ENCODE results near the gene PRICKLE4. TPM values are rescaled to one million over a fixed set of nuclear protein-coding genes. Genes with fewer than 3 reads are reported as not detected.

PRICKLE4 gene
- total RNA-seq, 5 donors from 2014 or later (not counting 1 experiment from before 2014, with no cell fraction given): 0.44 to 0.60 TPM; not detected in 3

GRCh38 chr6:41789390-41789724 lies 8.8 kb downstream of the PRICKLE4 start:
- Histone ChIP-seq H3K4me3 (ENCODE audit: control insufficient read depth in 1 of 2, extremely low read depth in 1 of 2, low read length in 1 of 2) (no peak overlapping the region), H3K36me3 (ENCODE audit: control insufficient read depth in 2 of 2, extremely low read depth in 1 of 2, insufficient read depth in 1 of 2, low read length in 1 of 2) (peaks cover 4 to 31% of the 10 kb centered on the region in 2 donors)

GRCh38 chr6:41790045-41790444 lies 9.5 kb downstream of the PRICKLE4 start:
- ATAC-seq (replicated peaks in 1 of 4) (no peak), DNase-seq (no peak)
- H3K4me3 ChIP-seq (ENCODE audit: control insufficient read depth in 1 of 2, extremely low read depth in 1 of 2, low read length in 1 of 2): no peak overlapping the region
- no peak overlapping the region for H3K27ac Mint-ChIP-seq
- H3K27me3 ChIP-seq (replicated peaks in 1 of 2; ENCODE audit: control insufficient read depth in 2 of 2, extremely low read depth in 1 of 2, insufficient read depth in 2 of 2, low read length in 1 of 2): no peaks in the 10 kb centered on the region
- peak overlapping the region in 1 of 3 donors; percentile 36 for H3K4me3 Mint-ChIP-seq
- 100% methylated on average over 1 of the region's 1 CpG for WGBS (ENCODE audit: insufficient coverage)
- H3K9me3 Mint-ChIP-seq: no peaks in the 10 kb centered on the region
- H3K9me3 ChIP-seq: no peaks in the 10 kb centered on the region
- H3K4me1 Mint-ChIP-seq: peaks cover 8 to 26% (median 16%) of the 10 kb centered on the region in 3 donors
- H3K27me3 Mint-ChIP-seq: no peaks in the 10 kb centered on the region
- H3K27ac ChIP-seq (ENCODE audit: low read length): no peak overlapping the region
- H3K36me3 ChIP-seq (ENCODE audit: control insufficient read depth in 2 of 2, extremely low read depth in 1 of 2, insufficient read depth in 1 of 2, low read length in 1 of 2): peaks cover 4 to 32% of the 10 kb centered on the region in 2 donors
- CTCF ChIA-PET: interaction anchor here in 1 of 2 donors (0.6 kb wide), 1 partner anchor 377 kb away, joined by 3 read pairs; no protein-coding TSS in a partner anchor
- peaks cover 2 to 18% of the 10 kb centered on the region in 2 experiments for H3K4me1 ChIP-seq (ENCODE audit: control insufficient read depth in 1 of 2, extremely low read depth in 1 of 2, insufficient read depth in 2 of 2, low read length in 2 of 2)
- H3K36me3 Mint-ChIP-seq: peaks cover 18% of the 10 kb centered on the region
- POLR2A ChIA-PET: no interaction called here

More at GRCh38 chr6:41789390-41789724, 8.8 kb downstream of the PRICKLE4 start:
- POLR2A ChIA-PET: no interaction called here
- Histone ChIP-seq H3K4me1 (ENCODE audit: control insufficient read depth in 1 of 2, extremely low read depth in 1 of 2, insufficient read depth in 2 of 2, low read length in 2 of 2) (peaks cover 2 to 18% of the 10 kb centered on the region in 2 experiments), H3K9me3 (no peaks in the 10 kb centered on the region), H3K27me3 (replicated peaks in 1 of 2; ENCODE audit: control insufficient read depth in 2 of 2, extremely low read depth in 1 of 2, insufficient read depth in 2 of 2, low read length in 1 of 2) (no peaks in the 10 kb centered on the region), H3K27ac (ENCODE audit: low read length) (no peak overlapping the region)
- ATAC-seq (replicated peaks in 1 of 4): no peak
- CTCF ChIA-PET: no interaction called here
- DNase-seq: no peak
- Mint-ChIP-seq H3K27me3 (no peaks in the 10 kb centered on the region), H3K36me3 (peaks cover 18% of the 10 kb centered on the region), H3K4me3 (peak overlapping the region; percentile 93 to 97 (median 94)), H3K27ac (no peak overlapping the region), H3K4me1 (peaks cover 8 to 30% (median 16%) of the 10 kb centered on the region in 3 donors), H3K9me3 (no peaks in the 10 kb centered on the region)
- 96% methylated on average over 2 of the region's 3 CpGs for WGBS (ENCODE audit: insufficient coverage)

GRCh38 chr6:41791305-41791704 lies 10.7 kb downstream of the PRICKLE4 start:
- no CpG with 5 or more reads among the region's 1 CpG for WGBS (ENCODE audit: insufficient coverage)
- ChIA-PET POLR2A (interaction anchor here (0.6 to 1.1 kb wide), 2 partner anchors 216 to 217 kb away, joined by 3 to 4 read pairs; no protein-coding TSS in a partner anchor), CTCF (interaction anchor here in 1 of 2 donors (1.1 to 1.2 kb wide), 2 partner anchors 130 to 426 kb away, joined by 3 to 4 read pairs; partner anchors contain the start of genes BYSL and MED20)
- H3K36me3 ChIP-seq (ENCODE audit: control insufficient read depth in 2 of 2, extremely low read depth in 1 of 2, insufficient read depth in 1 of 2, low read length in 1 of 2): peaks cover 4 to 42% of the 10 kb centered on the region in 2 donors
- H3K27ac ChIP-seq (ENCODE audit: low read length): no peak overlapping the region
- no peaks in the 10 kb centered on the region for H3K27me3 ChIP-seq (replicated peaks in 1 of 2; ENCODE audit: control insufficient read depth in 2 of 2, extremely low read depth in 1 of 2, insufficient read depth in 2 of 2, low read length in 1 of 2)
- no peaks in the 10 kb centered on the region for H3K9me3 ChIP-seq
- H3K9me3 Mint-ChIP-seq: no peaks in the 10 kb centered on the region
- H3K4me3 Mint-ChIP-seq: no peak overlapping the region
- H3K4me1 ChIP-seq (ENCODE audit: control insufficient read depth in 1 of 2, extremely low read depth in 1 of 2, insufficient read depth in 2 of 2, low read length in 2 of 2): peaks cover 0 to 9% of the 10 kb centered on the region in 2 experiments
- H3K27me3 Mint-ChIP-seq: no peaks in the 10 kb centered on the region
- H3K4me1 Mint-ChIP-seq: peaks cover 8 to 20% (median 12%) of the 10 kb centered on the region in 3 donors
- no peak for ATAC-seq (replicated peaks in 1 of 4)
- no peak overlapping the region for H3K4me3 ChIP-seq (ENCODE audit: control insufficient read depth in 1 of 2, extremely low read depth in 1 of 2, low read length in 1 of 2)
- DNase-seq: no peak
- no peak overlapping the region for H3K27ac Mint-ChIP-seq
- H3K36me3 Mint-ChIP-seq: peaks cover 18% of the 10 kb centered on the region

- no peak overlapping the region for H3K27ac Mint-ChIP-seq
- 100% methylated on average over 2 of the region's 4 CpGs for WGBS (ENCODE audit: insufficient coverage)
- no peaks in the 10 kb centered on the region for H3K27me3 Mint-ChIP-seq
- no peak for DNase-seq
- Histone ChIP-seq H3K27ac (ENCODE audit: low read length) (no peak overlapping the region), H3K4me1 (ENCODE audit: control insufficient read depth in 1 of 2, extremely low read depth in 1 of 2, insufficient read depth in 2 of 2, low read length in 2 of 2) (peaks cover 0 to 9% of the 10 kb centered on the region in 2 experiments), H3K36me3 (ENCODE audit: control insufficient read depth in 2 of 2, extremely low read depth in 1 of 2, insufficient read depth in 1 of 2, low read length in 1 of 2) (peaks cover 4 to 44% of the 10 kb centered on the region in 2 donors), H3K27me3 (replicated peaks in 1 of 2; ENCODE audit: control insufficient read depth in 2 of 2, extremely low read depth in 1 of 2, insufficient read depth in 2 of 2, low read length in 1 of 2) (no peaks in the 10 kb centered on the region), H3K4me3 (ENCODE audit: control insufficient read depth in 1 of 2, extremely low read depth in 1 of 2, low read length in 1 of 2) (no peak overlapping the region), H3K9me3 (no peaks in the 10 kb centered on the region)
- peaks cover 8 to 20% (median 12%) of the 10 kb centered on the region in 3 donors for H3K4me1 Mint-ChIP-seq
- POLR2A ChIA-PET: interaction anchor here in 1 of 2 donors (1.1 kb wide), 1 partner anchor 216 kb away, joined by 4 read pairs; no protein-coding TSS in a partner anchor
- H3K36me3 Mint-ChIP-seq: peaks cover 18% of the 10 kb centered on the region
- ATAC-seq (replicated peaks in 1 of 4): no peak
- CTCF ChIA-PET: interaction anchor here in 1 of 2 donors (1.1 to 1.2 kb wide), 2 partner anchors 129 to 425 kb away, joined by 3 to 4 read pairs; partner anchors contain the start of genes BYSL and MED20
- H3K9me3 Mint-ChIP-seq: no peaks in the 10 kb centered on the region
- H3K4me3 Mint-ChIP-seq: no peak overlapping the region
These were observed 11.4 kb downstream of the PRICKLE4 start for GRCh38 chr6:41791984-41792383.

DNA sequence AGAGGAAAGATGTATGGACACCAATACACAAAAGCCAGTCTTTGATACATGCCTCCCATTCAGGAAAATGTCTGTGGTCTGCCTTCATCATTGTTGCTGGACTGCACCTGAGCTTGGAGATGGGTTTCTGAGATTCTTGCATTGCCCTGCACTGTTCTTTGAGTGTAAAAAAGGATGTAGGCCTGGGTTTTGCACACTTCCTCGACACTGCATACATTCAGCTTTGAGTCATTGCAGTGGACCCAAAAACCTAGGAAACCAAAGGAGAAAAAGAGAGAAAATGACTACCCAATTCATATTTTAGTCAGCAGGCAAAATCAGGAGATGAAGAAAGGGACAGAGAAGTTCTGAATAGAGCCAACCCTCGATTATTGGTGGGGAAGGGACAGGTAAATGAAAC lies 15.9 kb downstream of the PRICKLE4 start:
- Histone ChIP-seq H3K4me3 (ENCODE audit: control insufficient read depth in 1 of 2, extremely low read depth in 1 of 2, low read length in 1 of 2) (no peak overlapping the region), H3K36me3 (ENCODE audit: control insufficient read depth in 2 of 2, extremely low read depth in 1 of 2, insufficient read depth in 1 of 2, low read length in 1 of 2) (peaks cover 4 to 23% of the 10 kb centered on the region in 2 donors), H3K27me3 (replicated peaks in 1 of 2; ENCODE audit: control insufficient read depth in 2 of 2, extremely low read depth in 1 of 2, insufficient read depth in 2 of 2, low read length in 1 of 2) (no peaks in the 10 kb centered on the region), H3K9me3 (no peaks in the 10 kb centered on the region), H3K4me1 (ENCODE audit: control insufficient read depth in 1 of 2, extremely low read depth in 1 of 2, insufficient read depth in 2 of 2, low read length in 2 of 2) (no peaks in the 10 kb centered on the region), H3K27ac (ENCODE audit: low read length) (no peak overlapping the region)
- POLR2A ChIA-PET: no interaction called here
- Mint-ChIP-seq H3K9me3 (no peaks in the 10 kb centered on the region), H3K27ac (no peak overlapping the region), H3K27me3 (no peaks in the 10 kb centered on the region), H3K36me3 (peaks cover 12% of the 10 kb centered on the region), H3K4me3 (no peak overlapping the region), H3K4me1 (no peaks in the 10 kb centered on the region)
- DNase-seq (no peak), ATAC-seq (replicated peaks in 1 of 4) (no peak)
- no CpG with 5 or more reads among the region's 2 CpGs for WGBS (ENCODE audit: insufficient coverage)
- CTCF ChIA-PET: no interaction called here

- Mint-ChIP-seq H3K36me3 (peaks cover 6% of the 10 kb centered on the region), H3K9me3 (no peaks in the 10 kb centered on the region), H3K27me3 (no peaks in the 10 kb centered on the region), H3K4me1 (no peaks in the 10 kb centered on the region), H3K27ac (no peak overlapping the region), H3K4me3 (no peak overlapping the region)
- no peaks in the 10 kb centered on the region for H3K9me3 ChIP-seq
- CTCF ChIA-PET: no interaction called here
- no peak overlapping the region for H3K27ac ChIP-seq (ENCODE audit: low read length)
- DNase-seq (no peak), ATAC-seq (replicated peaks in 1 of 4) (no peak)
- peaks cover 4 to 16% of the 10 kb centered on the region in 2 donors for H3K36me3 ChIP-seq (ENCODE audit: control insufficient read depth in 2 of 2, extremely low read depth in 1 of 2, insufficient read depth in 1 of 2, low read length in 1 of 2)
- no peak overlapping the region for H3K4me3 ChIP-seq (ENCODE audit: control insufficient read depth in 1 of 2, extremely low read depth in 1 of 2, low read length in 1 of 2)
- H3K4me1 ChIP-seq (ENCODE audit: control insufficient read depth in 1 of 2, extremely low read depth in 1 of 2, insufficient read depth in 2 of 2, low read length in 2 of 2): no peaks in the 10 kb centered on the region
- POLR2A ChIA-PET: no interaction called here
- 92% methylated on average over 2 of the region's 7 CpGs for WGBS (ENCODE audit: insufficient coverage)
- H3K27me3 ChIP-seq (replicated peaks in 1 of 2; ENCODE audit: control insufficient read depth in 2 of 2, extremely low read depth in 1 of 2, insufficient read depth in 2 of 2, low read length in 1 of 2): no peaks in the 10 kb centered on the region
These were observed 18.4 kb downstream of the PRICKLE4 start for GRCh38 chr6:41798901-41799558.
